Endothelial cell of hepatic sinusoid (primary cell): ENCODE measurements around the gene TGDS.
"Not testable (repeated sequence)": the region's sequence is repeated elsewhere in the genome, so short reads cannot be mapped to it uniquely, and the experiment has no call there.

ENCODE experiments used
- in situ Hi-C: cut with HindIII; loops from 2 replicates; pipeline ENCODE4 v1.10.0; 2017; ENCODE audit warnings: low sequenced_read_pairs

The TGDS gene

GRCh38 chr13:94556041-94556440 lies 39.9 kb downstream of the TGDS start:
- in situ Hi-C loops = no loop called here

- in situ Hi-C loops = no loop called here
Observed at GRCh38 chr13:94553766-94554165, 42.2 kb downstream of the TGDS start.

GRCh38 chr13:94552095-94552494 lies 43.9 kb downstream of the TGDS start:
- in situ Hi-C loops = no loop called here

GRCh38 chr13:94550062-94550738 lies 45.8 kb downstream of the TGDS start:
- in situ Hi-C loops = no loop called here

- in situ Hi-C loops = no loop called here
Observed at GRCh38 chr13:94549232-94550061, 46.5 kb downstream of the TGDS start.

- in situ Hi-C loops = no loop called here
Observed at GRCh38 chr13:94548821-94549231, 47.1 kb downstream of the TGDS start.

- in situ Hi-C loops = no loop called here
Observed at GRCh38 chr13:94548382-94548781, 47.6 kb downstream of the TGDS start.

GRCh38 chr13:94546061-94546839 lies 49.7 kb downstream of the TGDS start:
- in situ Hi-C loops = no loop called here

- in situ Hi-C loops = no loop called here
Observed at GRCh38 chr13:94544922-94545321, 51.0 kb downstream of the TGDS start.

GRCh38 chr13:94542917-94543316 lies 53.0 kb downstream of the TGDS start:
- in situ Hi-C loops = no loop called here

GRCh38 chr13:94537740-94538630 lies 58.0 kb downstream of the TGDS start:
- in situ Hi-C loops = loop anchor here (5.0 kb wide), 1 partner anchor 41 kb away; no protein-coding TSS in a partner anchor

GRCh38 chr13:94535775-94536174 lies 60.2 kb downstream of the TGDS start:
- in situ Hi-C loops = loop anchor here (5.0 kb wide), 1 partner anchor 38 kb away; no protein-coding TSS in a partner anchor

- in situ Hi-C loops = loop anchor here (5.0 kb wide), 1 partner anchor 38 kb away; no protein-coding TSS in a partner anchor
Observed at GRCh38 chr13:94535231-94535630, 60.7 kb downstream of the TGDS start.

GRCh38 chr13:94534166-94534565 lies 61.8 kb downstream of the TGDS start:
- in situ Hi-C loops = no loop called here

- in situ Hi-C loops = not testable (repeated sequence)
Observed at GRCh38 chr13:94532278-94532677, 63.7 kb downstream of the TGDS start.

GRCh38 chr13:94526956-94527355 lies 69.0 kb downstream of the TGDS start:
- in situ Hi-C loops = not testable (repeated sequence)

- in situ Hi-C loops = no loop called here
Observed at GRCh38 chr13:94525781-94526180, 70.2 kb downstream of the TGDS start.

GRCh38 chr13:94524407-94524806 lies 71.5 kb downstream of the TGDS start:
- in situ Hi-C loops = no loop called here
